OCI-LY7 (cell line): Measurements from ENCODE around the gene TMPRSS6. TPM values are rescaled to one million over a fixed set of nuclear protein-coding genes. Genes with fewer than 3 reads are reported as not detected.

Source experiments
- BruUV-seq: library from RNA; stranded (reverse); fragments of 400-500 nt; replicated peaks from 2 replicates; lab custom pipeline; 2021; lab: Mats Ljungman, UMichigan
- CTCF ChIA-PET: fragments of 300-600 bp; sonication (Branson Sonifier 250); formaldehyde crosslinking; loops from one replicate; lab custom pipeline; 2022; ENCODE audit warnings: antibody characterized with exemption; ENCODE audit not compliant: unreplicated experiment; lab: Charles Lee
- POLR2A ChIA-PET: fragments of 300-600 bp; sonication (Branson Sonifier 250); formaldehyde crosslinking; loops from one replicate; lab custom pipeline; 2022; ENCODE audit warnings: antibody characterized with exemption; lab: Charles Lee
- DNase-seq: peaks from one replicate; pipeline ENCODE4 v3.0.0-alpha.2; 2015; ENCODE audit warnings: low spot score
- H2AFZ ChIP-seq: fragments of 200-600 bp; sonication (generic), shearing (Covaris generic); 2 replicates; pipeline ENCODE4 v1.6.1; 2014; ENCODE audit warnings: mild to moderate bottlenecking, antibody characterized with exemption, low read length, moderate library complexity
- H3K27ac ChIP-seq: fragments of 200-600 bp; sonication (generic); 2 replicates; pipeline ENCODE4 v1.5.1; 2014; ENCODE audit warnings: mixed run types, low read depth, mild to moderate bottlenecking, moderate library complexity, low read length, inconsistent platforms; ENCODE audit not compliant: poor library complexity, severe bottlenecking
- H3K36me3 ChIP-seq: fragments of 200-600 bp; sonication (generic); 2 replicates; pipeline ENCODE4 v1.6.1; 2014; ENCODE audit warnings: mild to moderate bottlenecking, antibody characterized with exemption, low read length, moderate library complexity, mixed read lengths; ENCODE audit not compliant: insufficient read depth
- H3K4me1 ChIP-seq: fragments of 200-600 bp; sonication (generic); 2 replicates; pipeline ENCODE4 v1.5.1; 2014; ENCODE audit warnings: mild to moderate bottlenecking, low read length; ENCODE audit not compliant: insufficient read depth, poor library complexity, severe bottlenecking
- H3K4me2 ChIP-seq: fragments of 200-600 bp; sonication (generic); 2 replicates; pipeline ENCODE4 v1.6.1; 2014; ENCODE audit warnings: mild to moderate bottlenecking, low read length
- H3K4me3 ChIP-seq: fragments of 200-600 bp; sonication (generic); 2 replicates; pipeline ENCODE4 v1.5.1; 2014; ENCODE audit warnings: mild to moderate bottlenecking, low read depth, low read length; ENCODE audit not compliant: poor library complexity, severe bottlenecking
- H3K79me2 ChIP-seq: fragments of 200-600 bp; sonication (generic); 2 replicates; pipeline ENCODE4 v1.6.1; 2016; ENCODE audit warnings: low read depth, mild to moderate bottlenecking, low read length, moderate library complexity, mixed read lengths; ENCODE audit not compliant: insufficient read depth
- H3K9me2 ChIP-seq: fragments of 200-600 bp; sonication (generic); 2 replicates; pipeline ENCODE4 v1.6.1; 2016; ENCODE audit warnings: mild to moderate bottlenecking, low read length, mixed read lengths; ENCODE audit not compliant: insufficient read depth
- H3K9me3 ChIP-seq: fragments of 200-600 bp; sonication (generic); 2 replicates; pipeline ENCODE4 v1.6.1; 2014; ENCODE audit warnings: mild to moderate bottlenecking, mixed run types, low read length, mixed read lengths
- H4K20me1 ChIP-seq: fragments of 200-600 bp; sonication (generic); 2 replicates; pipeline ENCODE4 v1.6.1; 2014; ENCODE audit warnings: mild to moderate bottlenecking, antibody characterized with exemption, low read length, moderate library complexity, mixed read lengths; ENCODE audit not compliant: insufficient read depth
- CTCF ChIP-seq: fragments of 200-600 bp; sonication (generic); conservative IDR thresholded peaks from 2 replicates; pipeline ENCODE4 v1.5.1; 2014; ENCODE audit warnings: mild to moderate bottlenecking, antibody characterized with exemption, low read length, moderate library complexity, mixed read lengths
- EZH2phosphoT487 ChIP-seq: fragments of 200-600 bp; sonication (generic); IDR thresholded peaks from 2 replicates; pipeline ENCODE4 v1.6.1; 2018; ENCODE audit warnings: low read depth, borderline replicate concordance, mild to moderate bottlenecking, mixed run types, antibody characterized with exemption, low read length, moderate library complexity, mixed read lengths
- intact Hi-C: fragments of 100-400 bp; cut with micrococcal nuclease; formaldehyde crosslinking; loops from one replicate; pipeline ENCODE4 v1.10.0; 2022; ENCODE audit not compliant: unreplicated experiment
- total RNA-seq, 2 experiments: library from RNA; depleted of rRNA in 1 of 2; stranded (reverse); fragments of >200 nt in 1 of 2; shearing (Covaris generic) in 1 of 2; gene quantifications; 2 replicates each; pipeline ENCODE4 v1.2.3, GENCODE V29; 2014 to 2022

TMPRSS6 gene
- total RNA-seq, 2 experiments from 2014 or later = not detected

GRCh38 chr22:37117092-37117491 lies 7.6 kb upstream of the TMPRSS6 start:
- intact Hi-C loops = no loop called here
- no peak for DNase-seq
- POLR2A ChIA-PET = no interaction called here
- H3K4me3 ChIP-seq = no peak overlapping the region
- BruUV-seq = no TSS peak
- H3K27ac ChIP-seq = no peak overlapping the region
- no peaks in the 10 kb centered on the region for H4K20me1 ChIP-seq
- no peak overlapping the region for H2AFZ ChIP-seq
- H3K4me2 ChIP-seq = no peak overlapping the region
- no peaks in the 10 kb centered on the region for H3K9me3 ChIP-seq
- H3K36me3 ChIP-seq = no peaks in the 10 kb centered on the region
- H3K79me2 ChIP-seq = no peaks in the 10 kb centered on the region
- TF ChIP-seq EZH2phosphoT487 = no peak
- no peak for TF ChIP-seq CTCF
- no peaks in the 10 kb centered on the region for H3K9me2 ChIP-seq
- H3K4me1 ChIP-seq = no peaks in the 10 kb centered on the region
- CTCF ChIA-PET = no interaction called here

- POLR2A ChIA-PET = no interaction called here
Measured at GRCh38 chr22:37115032-37115431, 5.5 kb upstream of the TMPRSS6 start.

DNA sequence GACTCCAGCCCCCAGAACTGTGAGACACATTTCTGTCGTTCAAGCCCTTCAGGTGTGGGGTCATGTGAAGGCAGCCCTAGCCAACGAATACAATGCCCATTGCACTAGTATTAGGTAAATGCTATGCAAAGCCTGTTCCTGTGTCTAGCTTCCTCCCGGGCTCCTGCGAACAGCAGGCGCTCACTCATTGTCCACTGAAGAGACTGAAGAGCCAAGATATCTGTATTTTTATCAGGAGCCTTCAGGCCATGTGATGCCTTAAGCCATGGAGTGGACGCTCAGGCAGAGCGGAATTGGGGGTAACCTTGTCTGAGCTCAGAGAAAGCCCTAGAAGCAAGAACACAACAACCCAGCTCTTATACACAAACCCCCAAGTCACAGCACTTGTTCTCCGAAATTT lies 4.2 kb upstream of the TMPRSS6 start:
- Histone ChIP-seq H3K4me2 (no peak overlapping the region), H3K27ac (no peak overlapping the region), H3K9me3 (no peaks in the 10 kb centered on the region), H3K4me3 (no peak overlapping the region), H2AFZ (no peak overlapping the region), H3K36me3 (no peaks in the 10 kb centered on the region), H3K79me2 (no peaks in the 10 kb centered on the region), H3K4me1 (no peaks in the 10 kb centered on the region), H3K9me2 (no peaks in the 10 kb centered on the region), H4K20me1 (no peaks in the 10 kb centered on the region)
- intact Hi-C loops = no loop called here
- CTCF ChIA-PET = no interaction called here
- no TSS peak for BruUV-seq
- POLR2A ChIA-PET = no interaction called here
- no peak for DNase-seq
- no peak for TF ChIP-seq EZH2phosphoT487

More at GRCh38 chr22:37115032-37115431, 5.5 kb upstream of the TMPRSS6 start:
- TF ChIP-seq EZH2phosphoT487 (no peak), CTCF (no peak)
- no peaks in the 10 kb centered on the region for H3K79me2 ChIP-seq
- H3K4me3 ChIP-seq = no peak overlapping the region
- H3K36me3 ChIP-seq = no peaks in the 10 kb centered on the region
- H2AFZ ChIP-seq = no peak overlapping the region
- H3K9me3 ChIP-seq = no peaks in the 10 kb centered on the region
- no peak overlapping the region for H3K27ac ChIP-seq
- H4K20me1 ChIP-seq = no peaks in the 10 kb centered on the region
- BruUV-seq = no TSS peak
- DNase-seq = no peak
- no peaks in the 10 kb centered on the region for H3K4me1 ChIP-seq
- H3K4me2 ChIP-seq = no peak overlapping the region
- H3K9me2 ChIP-seq = no peaks in the 10 kb centered on the region
- intact Hi-C loops = no loop called here
- CTCF ChIA-PET = no interaction called here
